A673 (cell line): ENCODE data around the gene AVPR1A. TPM values are rescaled to one million over a fixed set of nuclear protein-coding genes. Genes with fewer than 3 reads are reported as not detected.
"Not testable (repeated sequence)": the region's sequence is repeated elsewhere in the genome, so short reads cannot be mapped to it uniquely, and the experiment has no call there.

ENCODE experiments used
- BruUV-seq: library from RNA; stranded (reverse); fragments of 400-500 nt; replicated peaks from 2 replicates; lab custom pipeline; 2021; lab: Mats Ljungman, UMichigan
- CTCF ChIA-PET: fragments of 300-600 bp; sonication (Branson Sonifier 250); formaldehyde crosslinking; loops from one replicate; lab custom pipeline; 2022; ENCODE audit warnings: antibody characterized with exemption; lab: Charles Lee
- POLR2A ChIA-PET: fragments of 300-600 bp; sonication (Branson Sonifier 250); formaldehyde crosslinking; loops from one replicate; lab custom pipeline; 2022; ENCODE audit warnings: antibody characterized with exemption; ENCODE audit not compliant: low non-redundant PET; lab: Charles Lee
- DNase-seq: peaks from one replicate; pipeline ENCODE4 v3.0.0-alpha.2; 2015; ENCODE audit warnings: low spot score
- H3K27ac ChIP-seq: fragments of 200-600 bp; sonication (generic); 2 replicates; pipeline ENCODE4 v1.5.1; 2016; ENCODE audit warnings: mixed run types, low read depth, mild to moderate bottlenecking, mixed read lengths, antibody characterized with exemption, low read length; ENCODE audit not compliant: poor library complexity, severe bottlenecking
- H3K27me3 ChIP-seq: fragments of 200-600 bp; sonication (generic); replicated peaks from 2 replicates; pipeline ENCODE4 v1.6.1; 2017; ENCODE audit warnings: mixed run types, low read depth, mild to moderate bottlenecking, mixed read lengths, antibody characterized with exemption, low read length; ENCODE audit not compliant: insufficient read depth, poor library complexity
- H3K36me3 ChIP-seq: fragments of 200-600 bp; sonication (generic); 2 replicates; pipeline ENCODE4 v1.6.1; 2016; ENCODE audit warnings: mixed run types, mild to moderate bottlenecking, mixed read lengths, antibody characterized with exemption, low read length; ENCODE audit not compliant: insufficient read depth, poor library complexity, severe bottlenecking
- H3K4me1 ChIP-seq: fragments of 200-600 bp; sonication (generic); 2 replicates; pipeline ENCODE4 v1.6.1; 2017; ENCODE audit warnings: mixed run types, mild to moderate bottlenecking, mixed read lengths, antibody characterized with exemption, low read length; ENCODE audit not compliant: insufficient read depth, poor library complexity, severe bottlenecking
- H3K4me3 ChIP-seq: fragments of 200-600 bp; sonication (generic); 2 replicates; pipeline ENCODE4 v1.5.1; 2016; ENCODE audit warnings: low read depth, mixed run types, mild to moderate bottlenecking, mixed read lengths, low read length; ENCODE audit not compliant: poor library complexity, severe bottlenecking
- H3K9me3 ChIP-seq: fragments of 200-600 bp; sonication (generic); 2 replicates; pipeline ENCODE4 v1.6.1; 2016; ENCODE audit warnings: mixed run types, low read depth, mild to moderate bottlenecking, mixed read lengths, antibody characterized with exemption, low read length; ENCODE audit not compliant: poor library complexity, severe bottlenecking
- CTCF ChIP-seq: fragments of 300-800, 200-600 bp; sonication (generic); conservative IDR thresholded peaks from 2 replicates; pipeline ENCODE4 v1.5.1; 2017; ENCODE audit warnings: low read depth, mild to moderate bottlenecking, antibody characterized with exemption, low read length, moderate library complexity, mixed read lengths
- EZH2 ChIP-seq: fragments of 200-600 bp; sonication (generic); IDR thresholded peaks from 2 replicates; pipeline ENCODE4 v1.6.1; 2017; ENCODE audit warnings: borderline replicate concordance, low read depth, mild to moderate bottlenecking, mixed read lengths, antibody characterized with exemption, low read length; ENCODE audit not compliant: poor library complexity, severe bottlenecking
- intact Hi-C: fragments of 100-400 bp; cut with micrococcal nuclease; formaldehyde crosslinking; loops from one replicate; pipeline ENCODE4 v1.10.0; 2022; ENCODE audit not compliant: unreplicated experiment
- total RNA-seq: library from RNA; stranded (reverse); gene quantifications from 2 replicates; pipeline ENCODE4 v1.2.3, GENCODE V29; 2021

The AVPR1A gene
- total RNA-seq, 1 experiment from 2014 or later = 1.9 TPM

GRCh38 chr12:63170321-63170720, 19.3 kb upstream of the AVPR1A start:
- Histone ChIP-seq H3K27ac (no peak overlapping the region), H3K4me1 (no peaks in the 10 kb centered on the region), H3K36me3 (no peaks in the 10 kb centered on the region), H3K4me3 (no peak overlapping the region), H3K27me3 (peaks cover 10% of the 10 kb centered on the region), H3K9me3 (no peaks in the 10 kb centered on the region)
- no TSS peak for BruUV-seq
- DNase-seq = no peak
- ChIA-PET POLR2A (no interaction called here), CTCF (no interaction called here)
- intact Hi-C loops = no loop called here
- TF ChIP-seq CTCF = no peak
- no peak for TF ChIP-seq EZH2

GRCh38 chr12:63167741-63168140, 16.7 kb upstream of the AVPR1A start:
- H3K27ac ChIP-seq, H3K4me3 ChIP-seq, H3K4me1 ChIP-seq, DNase-seq, POLR2A ChIA-PET, H3K9me3 ChIP-seq, H3K27me3 ChIP-seq, H3K36me3 ChIP-seq, CTCF ChIA-PET, BruUV-seq, intact Hi-C loops: not testable (repeated sequence)

- intact Hi-C loops = no loop called here
- peaks cover 6% of the 10 kb centered on the region for H3K27me3 ChIP-seq
- no peaks in the 10 kb centered on the region for H3K4me1 ChIP-seq
- no TSS peak for BruUV-seq
- H3K36me3 ChIP-seq = no peaks in the 10 kb centered on the region
- ChIA-PET POLR2A (no interaction called here), CTCF (no interaction called here)
- no peak overlapping the region for H3K4me3 ChIP-seq
- H3K27ac ChIP-seq = no peak overlapping the region
- no peak for TF ChIP-seq CTCF
- H3K9me3 ChIP-seq = no peaks in the 10 kb centered on the region
- DNase-seq = no peak
These were observed 13.9 kb upstream of the AVPR1A start for GRCh38 chr12:63164911-63165310.

GRCh38 chr12:63163541-63163940, 12.5 kb upstream of the AVPR1A start:
- TF ChIP-seq CTCF = no peak
- TF ChIP-seq EZH2 = no peak
- ChIA-PET POLR2A (no interaction called here), CTCF (no interaction called here)
- H3K27me3 ChIP-seq = no peaks in the 10 kb centered on the region
- intact Hi-C loops = no loop called here
- no peak overlapping the region for H3K4me3 ChIP-seq
- no peaks in the 10 kb centered on the region for H3K4me1 ChIP-seq
- no peaks in the 10 kb centered on the region for H3K36me3 ChIP-seq
- DNase-seq = no peak
- H3K27ac ChIP-seq = no peak overlapping the region
- H3K9me3 ChIP-seq = no peaks in the 10 kb centered on the region
- BruUV-seq = no TSS peak
